Inferior parietal cortex (tissue), 1 donor: ENCODE results near the gene MYBL2.
"Not testable (repeated sequence)": the region's sequence is repeated elsewhere in the genome, so short reads cannot be mapped to it uniquely, and the experiment has no call there.

Experiments used
- DNase-seq: peaks from one replicate; pipeline ENCODE4 v3.0.0-alpha.2; 2016; ENCODE audit errors: extremely low spot score

The MYBL2 gene

GRCh38 chr20:43751167-43752050, 84.5 kb downstream of the MYBL2 start:
- DNase-seq = no peak

- no peak for DNase-seq
These were observed 85.1 kb downstream of the MYBL2 start for GRCh38 chr20:43752051-43752360.

GRCh38 chr20:43752561-43753301, 85.8 kb downstream of the MYBL2 start:
- no peak for DNase-seq

- no peak for DNase-seq
These were observed 88.5 kb downstream of the MYBL2 start for GRCh38 chr20:43755390-43755789.

GRCh38 chr20:43755851-43756250, 88.9 kb downstream of the MYBL2 start:
- DNase-seq = no peak

GRCh38 chr20:43757888-43758287, 91.0 kb downstream of the MYBL2 start:
- DNase-seq = not testable (repeated sequence)

- no peak for DNase-seq
These were observed 94.7 kb downstream of the MYBL2 start for GRCh38 chr20:43761386-43762340.

- DNase-seq = no peak
These were observed 96.0 kb downstream of the MYBL2 start for GRCh38 chr20:43762911-43763310.

GRCh38 chr20:43765916-43766315, 99.0 kb downstream of the MYBL2 start:
- DNase-seq = peak; percentile 46
